Mesangial cell (primary cell): ENCODE results near the gene DNALI1. TPM values are rescaled to one million over a fixed set of nuclear protein-coding genes. Genes with fewer than 3 reads are reported as not detected.

Experiments used
- total RNA-seq: library from RNA; depleted of rRNA; stranded (reverse); fragments of >200 nt; gene quantifications from 2 replicates; pipeline ENCODE4 v1.2.3, GENCODE V29; 2015

The DNALI1 gene
- total RNA-seq = 3.3 and 11.3 TPM in 2 replicates

DNA sequence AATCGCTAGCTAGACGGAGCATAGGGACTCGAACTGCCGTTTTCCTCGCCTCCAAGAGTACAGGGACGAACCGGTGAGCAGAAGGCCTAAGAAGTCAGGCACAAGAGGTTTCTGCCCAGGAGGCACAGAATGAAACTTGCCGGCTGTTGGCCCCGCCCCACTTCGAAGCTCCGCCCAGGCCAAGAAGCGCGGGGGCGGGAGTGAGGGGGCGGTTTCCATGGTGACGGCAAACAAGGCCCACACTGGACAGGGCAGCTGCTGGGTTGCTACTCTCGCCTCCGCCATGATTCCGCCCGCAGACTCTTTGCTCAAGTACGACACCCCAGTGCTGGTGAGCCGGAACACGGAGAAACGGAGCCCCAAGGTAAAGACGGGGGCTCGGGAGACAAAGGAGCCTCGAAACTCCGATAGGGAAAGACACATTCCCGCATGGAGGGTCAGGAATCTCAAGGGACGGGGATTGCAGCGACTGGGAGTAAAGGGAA is at the start of gene DNALI1:
Gene DNALI1 (plus strand): TSS at position 229 of the 485 bp plus-strand sequence. CDS start 55 bp downstream, at position 284.

DNA sequence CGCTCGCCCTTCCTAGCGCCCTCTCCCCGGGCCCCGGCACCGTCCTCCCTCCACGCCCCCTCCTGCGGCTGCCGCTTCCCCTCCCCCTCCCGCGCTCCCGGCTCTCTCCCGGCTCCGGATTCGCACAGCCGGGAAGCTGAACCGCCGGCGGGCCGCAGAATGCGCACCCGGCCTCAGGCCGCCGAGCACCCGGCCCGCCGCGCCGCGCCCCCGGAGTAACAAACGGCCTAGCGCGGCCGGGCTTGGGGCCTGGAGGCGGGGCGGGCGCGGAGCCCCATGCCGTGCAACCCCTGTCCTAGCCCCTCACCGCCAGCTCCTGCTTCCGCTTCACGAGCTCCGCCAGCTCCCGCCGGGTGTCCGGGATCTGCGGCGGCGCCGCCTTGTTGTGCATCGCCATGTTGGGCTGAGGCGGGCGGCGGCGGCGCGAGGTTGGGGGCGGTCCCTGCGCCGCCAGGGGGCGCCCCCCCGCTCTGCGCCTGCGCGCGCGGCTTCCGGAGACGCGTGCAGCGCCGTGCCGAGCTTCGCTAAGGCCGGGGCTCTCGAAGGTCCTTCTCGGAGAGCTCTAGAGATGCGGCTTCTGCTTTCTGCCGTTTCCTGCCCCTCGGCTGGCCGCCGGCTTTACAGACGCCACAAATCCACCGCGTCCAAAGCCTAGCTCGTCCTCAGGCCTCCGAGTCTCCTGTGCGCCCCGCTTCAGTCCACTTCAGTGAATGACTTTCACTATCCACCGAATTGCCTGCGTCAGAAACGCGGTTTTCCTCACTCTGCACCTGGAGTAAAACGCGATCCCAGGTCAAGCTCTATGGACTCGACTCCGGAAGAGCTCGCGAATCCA is 42.2 kb upstream of the DNALI1 start, which contains the start of gene MEAF6:
Gene MEAF6 (minus strand): TSS at position 417 of the 835 bp plus-strand sequence. CDS start 20 bp downstream, at position 397.

DNA sequence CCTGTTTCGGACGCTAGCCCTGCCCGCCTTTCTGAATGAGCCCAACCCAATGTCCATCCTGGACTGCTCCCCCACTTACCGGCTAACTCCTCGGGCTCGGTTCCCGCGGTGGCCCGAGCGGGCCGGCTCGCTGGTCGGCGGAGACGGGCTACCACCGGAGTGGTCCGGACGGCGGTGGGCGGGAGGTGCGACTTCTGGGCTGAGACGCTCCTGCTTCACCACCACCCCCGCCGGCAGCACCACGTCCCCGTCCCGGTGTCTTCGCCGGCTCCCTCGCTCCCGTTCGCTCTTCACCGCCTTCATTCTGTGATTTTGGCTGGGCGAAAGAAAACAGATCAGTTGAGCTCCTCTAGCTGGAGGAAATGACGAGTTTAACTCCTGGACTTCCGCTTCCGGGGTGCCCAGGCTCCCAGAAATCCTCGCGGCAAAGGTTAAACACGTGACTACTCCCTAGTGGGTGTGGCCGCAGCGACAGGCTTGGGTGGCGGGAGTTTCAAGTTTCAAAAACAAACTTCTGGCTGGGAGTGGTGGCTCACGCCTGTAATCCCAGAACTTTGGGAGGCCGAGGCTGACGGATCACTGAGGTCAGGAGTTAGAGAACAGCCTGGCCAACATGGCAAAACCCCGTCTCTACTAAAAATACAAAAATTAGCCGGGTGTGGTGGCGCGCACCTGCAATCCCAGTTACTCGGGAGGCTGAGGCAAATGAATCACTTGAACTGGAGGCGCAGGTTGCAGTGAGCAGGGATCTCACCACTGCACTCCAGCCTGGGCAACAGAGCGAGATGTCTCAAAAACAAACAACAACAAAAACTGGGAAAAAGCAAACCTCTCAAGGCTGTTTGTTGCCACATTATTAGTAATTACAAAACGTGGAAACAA is 2.6 kb upstream of the DNALI1 start, which contains the start of gene SNIP1:
Gene SNIP1 (minus strand): TSS at position 367 of the 882 bp plus-strand sequence. CDS start 64 bp downstream, at position 303.

DNA sequence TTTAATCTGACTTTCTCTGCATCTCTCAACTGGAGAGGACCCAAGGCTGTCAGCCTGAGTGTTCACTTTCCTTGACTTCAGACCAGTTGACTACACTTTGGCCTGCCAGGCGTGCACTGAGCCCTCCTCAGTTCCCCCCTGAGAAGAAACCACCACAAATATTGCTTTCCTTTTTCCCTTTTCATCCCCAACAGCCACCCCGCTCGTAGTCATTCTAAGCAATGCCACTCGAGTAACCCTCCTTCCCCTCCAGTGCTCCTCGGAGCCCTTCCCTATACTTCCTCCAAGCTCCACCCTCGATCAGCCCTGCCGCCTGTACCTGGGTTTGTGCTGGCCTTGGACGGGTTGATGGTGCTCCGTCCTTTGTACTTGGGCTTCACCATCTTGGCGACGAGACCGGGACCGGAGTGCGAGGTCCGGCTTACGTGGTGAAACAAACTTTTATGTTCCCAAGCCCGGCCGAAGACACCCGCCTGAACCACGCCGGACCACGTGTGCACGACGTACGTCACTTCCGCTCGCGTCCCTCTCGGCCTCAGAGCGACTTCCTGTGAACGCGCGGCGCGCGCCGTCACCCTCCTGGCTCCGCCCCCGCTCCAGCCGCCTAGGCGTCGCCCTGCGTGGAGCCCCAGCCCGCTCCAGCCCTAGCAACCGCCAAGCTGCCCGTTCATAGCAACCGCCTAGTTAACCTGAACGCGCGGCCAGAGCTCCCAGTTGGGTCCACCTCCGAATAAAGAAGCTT is 38.9 kb downstream of the DNALI1 start, which contains the start of gene GNL2:
Gene GNL2 (minus strand): TSS at position 498 of the 742 bp plus-strand sequence. CDS start 115 bp downstream, at position 383.

Other genes with a start within 250 kb of the DNALI1 start
- 14.8 and 23.7 TPM in 2 replicates for gene ZC3H12A, start 82.4 kb upstream of the DNALI1 start, total RNA-seq
- 52.0 and 54.1 TPM in 2 replicates for gene MEAF6, start 42.2 kb upstream of the DNALI1 start, total RNA-seq
- 17.6 and 17.9 TPM in 2 replicates for gene SNIP1, start 2.6 kb upstream of the DNALI1 start, total RNA-seq
- gene GNL2, start 39.0 kb downstream of the DNALI1 start, total RNA-seq = 27.5 and 30.5 TPM in 2 replicates
- not detected in 2 replicates for gene RSPO1, start 78.0 kb downstream of the DNALI1 start, total RNA-seq
- gene CDCA8, start 135.6 kb downstream of the DNALI1 start, total RNA-seq = 2.2 and 51.7 TPM in 2 replicates
- gene EPHA10, start 208.2 kb downstream of the DNALI1 start, total RNA-seq = not detected in 2 replicates
- gene MANEAL, start 236.9 kb downstream of the DNALI1 start, total RNA-seq = 0.81 and 1.3 TPM in 2 replicates